A204.1 (cell line): ENCODE measurements around the gene THBS2.
"Not testable (repeated sequence)": the region's sequence is repeated elsewhere in the genome, so short reads cannot be mapped to it uniquely, and the experiment has no call there.

Experiments
- FAIRE-seq: peaks from 2 replicates; lab custom pipeline; 2012; peaks lifted over from hg19 to GRCh38; lab: Jason Lieb, UNC

Gene THBS2

GRCh38 chr6:169210611-169211010 lies 43.0 kb downstream of the THBS2 start:
- no peak for FAIRE-seq

GRCh38 chr6:169208011-169208410 lies 45.6 kb downstream of the THBS2 start:
- no peak for FAIRE-seq

GRCh38 chr6:169207482-169207881 lies 46.2 kb downstream of the THBS2 start:
- FAIRE-seq, result no peak

- no peak for FAIRE-seq
These were observed 48.2 kb downstream of the THBS2 start for GRCh38 chr6:169205176-169206160.

GRCh38 chr6:169204167-169204566 lies 49.5 kb downstream of the THBS2 start:
- no peak for FAIRE-seq

GRCh38 chr6:169201985-169202384 lies 51.7 kb downstream of the THBS2 start:
- no peak for FAIRE-seq

- FAIRE-seq, result no peak
These were observed 52.6 kb downstream of the THBS2 start for GRCh38 chr6:169200893-169201514.

GRCh38 chr6:169199625-169200335 lies 53.9 kb downstream of the THBS2 start:
- no peak for FAIRE-seq

GRCh38 chr6:169198885-169199284 lies 54.8 kb downstream of the THBS2 start:
- FAIRE-seq, result no peak

- not testable (repeated sequence) for FAIRE-seq
These were observed 55.7 kb downstream of the THBS2 start for GRCh38 chr6:169197929-169198328.

GRCh38 chr6:169196279-169196678 lies 57.4 kb downstream of the THBS2 start:
- FAIRE-seq, result not testable (repeated sequence)

GRCh38 chr6:169194737-169195136 lies 58.9 kb downstream of the THBS2 start:
- no peak for FAIRE-seq

- no peak for FAIRE-seq
These were observed 62.7 kb downstream of the THBS2 start for GRCh38 chr6:169190970-169191369.

- no peak for FAIRE-seq
These were observed 63.5 kb downstream of the THBS2 start for GRCh38 chr6:169190144-169190584.

GRCh38 chr6:169189686-169190085 lies 64.0 kb downstream of the THBS2 start:
- no peak for FAIRE-seq

GRCh38 chr6:169189182-169189581 lies 64.5 kb downstream of the THBS2 start:
- FAIRE-seq, result no peak

GRCh38 chr6:169188475-169188874 lies 65.2 kb downstream of the THBS2 start:
- no peak for FAIRE-seq

- no peak for FAIRE-seq
These were observed 65.6 kb downstream of the THBS2 start for GRCh38 chr6:169188051-169188470.

- FAIRE-seq, result no peak
These were observed 67.0 kb downstream of the THBS2 start for GRCh38 chr6:169186496-169187169.

- FAIRE-seq, result no peak
These were observed 67.8 kb downstream of the THBS2 start for GRCh38 chr6:169185692-169186485.

- FAIRE-seq, result no peak
These were observed 68.6 kb downstream of the THBS2 start for GRCh38 chr6:169185011-169185521.
